GM19099 (cell line): ENCODE measurements around the gene PRDM16.

Experiments used
- POLR2A ChIP-seq: IDR thresholded peaks from 3 replicates; pipeline ENCODE4 v1.6.1; 2011; ENCODE audit warnings: low read depth; ENCODE audit not compliant: insufficient read length; ENCODE audit errors: extremely low read depth

Gene PRDM16

DNA sequence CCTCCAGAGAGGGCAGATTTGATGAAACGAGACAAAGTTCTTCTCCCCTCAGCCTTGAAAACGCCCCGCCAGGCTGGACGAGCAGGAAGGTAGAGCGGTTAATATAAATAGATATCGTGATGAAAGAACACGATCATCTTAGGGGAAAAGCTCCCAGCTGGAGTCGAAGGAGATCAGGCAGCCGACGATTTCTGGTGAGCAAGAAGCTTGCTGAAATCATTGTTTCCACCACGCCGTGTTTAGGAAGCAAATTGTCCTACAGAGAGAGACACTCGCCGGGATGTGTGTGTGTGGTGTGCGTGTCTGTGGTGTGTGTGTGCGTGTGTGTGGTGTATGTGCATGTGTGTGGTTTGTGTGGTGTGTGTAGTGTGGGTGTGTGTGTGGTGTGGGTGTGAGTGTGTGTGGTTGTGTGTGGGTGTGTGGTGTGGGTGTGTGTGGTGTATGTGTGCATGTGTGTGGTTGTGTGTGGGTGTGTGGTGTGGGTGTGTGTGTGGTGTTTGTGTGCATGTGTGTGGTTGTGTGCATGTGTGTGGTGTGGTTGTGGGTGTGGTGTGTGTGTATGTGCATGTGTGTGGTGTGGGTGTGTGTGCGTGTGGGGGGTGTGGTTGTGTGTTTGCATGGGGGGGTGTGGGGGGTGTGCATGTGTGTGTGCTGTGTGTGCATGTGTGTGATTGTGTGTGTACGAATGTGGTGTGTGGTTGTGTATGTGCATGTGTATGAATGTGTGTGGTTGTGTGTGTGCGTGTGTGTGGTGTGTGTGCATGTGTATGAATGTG is 340.6 kb downstream of the PRDM16 start:
- TF ChIP-seq POLR2A, result no peak

DNA sequence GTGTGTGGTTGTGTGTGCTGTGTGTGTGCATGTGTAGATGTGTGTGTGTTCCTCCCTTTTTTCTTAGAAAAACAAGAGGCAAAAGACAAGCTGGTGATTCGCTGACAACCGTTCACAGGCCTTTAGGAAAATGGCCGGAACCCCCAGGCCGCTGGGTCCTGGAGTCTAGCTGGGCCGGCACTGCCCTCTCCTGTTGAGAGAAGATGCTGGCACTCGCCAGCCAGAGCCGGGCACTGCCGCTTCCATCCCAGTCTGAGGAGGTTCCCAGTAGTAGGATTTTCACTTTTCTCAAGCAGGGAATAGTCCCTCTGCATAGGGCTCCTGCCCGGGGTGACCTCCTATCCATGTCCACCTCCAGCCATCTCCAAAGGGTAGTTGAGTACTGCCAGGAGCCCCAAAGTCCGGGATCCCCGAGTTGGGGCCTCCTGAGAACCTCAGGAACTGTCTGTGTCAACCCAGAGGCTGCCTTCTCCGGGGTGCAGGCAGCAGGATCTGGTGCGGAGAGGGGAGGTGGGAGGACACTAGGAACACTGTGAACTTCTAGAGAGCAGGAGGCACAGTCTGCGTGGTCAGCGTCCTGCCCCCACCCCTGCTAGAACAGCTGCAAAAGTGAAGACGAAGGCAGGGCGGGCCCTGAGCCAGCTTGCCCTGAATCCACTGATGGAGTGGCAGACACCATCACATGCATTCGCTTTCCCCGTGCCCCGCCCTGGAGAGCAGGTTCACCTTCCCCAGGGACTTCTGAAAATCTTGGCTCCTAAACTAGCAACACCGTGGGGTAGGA is 341.3 kb downstream of the PRDM16 start:
- TF ChIP-seq POLR2A, result no peak

DNA sequence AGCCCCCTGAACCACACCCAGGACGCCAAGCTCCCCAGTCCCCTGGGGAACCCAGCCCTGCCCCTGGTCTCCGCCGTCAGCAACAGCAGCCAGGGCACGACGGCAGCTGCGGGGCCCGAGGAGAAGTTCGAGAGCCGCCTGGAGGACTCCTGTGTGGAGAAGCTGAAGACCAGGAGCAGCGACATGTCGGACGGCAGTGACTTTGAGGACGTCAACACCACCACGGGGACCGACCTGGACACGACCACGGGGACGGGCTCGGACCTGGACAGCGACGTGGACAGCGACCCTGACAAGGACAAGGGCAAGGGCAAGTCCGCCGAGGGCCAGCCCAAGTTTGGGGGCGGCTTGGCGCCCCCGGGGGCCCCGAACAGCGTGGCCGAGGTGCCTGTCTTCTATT is 342.8 kb downstream of the PRDM16 start:
- TF ChIP-seq POLR2A, result no peak

DNA sequence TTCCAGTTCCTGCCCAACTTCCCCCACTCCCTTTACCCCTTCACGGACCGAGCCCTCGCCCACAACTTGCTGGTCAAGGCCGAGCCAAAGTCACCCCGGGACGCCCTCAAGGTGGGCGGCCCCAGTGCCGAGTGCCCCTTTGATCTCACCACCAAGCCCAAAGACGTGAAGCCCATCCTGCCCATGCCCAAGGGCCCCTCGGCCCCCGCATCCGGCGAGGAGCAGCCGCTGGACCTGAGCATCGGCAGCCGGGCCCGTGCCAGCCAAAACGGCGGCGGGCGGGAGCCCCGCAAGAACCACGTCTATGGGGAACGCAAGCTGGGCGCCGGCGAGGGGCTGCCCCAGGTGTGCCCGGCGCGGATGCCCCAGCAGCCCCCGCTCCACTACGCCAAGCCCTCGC is 343.4 kb downstream of the PRDM16 start:
- TF ChIP-seq POLR2A, result no peak

DNA sequence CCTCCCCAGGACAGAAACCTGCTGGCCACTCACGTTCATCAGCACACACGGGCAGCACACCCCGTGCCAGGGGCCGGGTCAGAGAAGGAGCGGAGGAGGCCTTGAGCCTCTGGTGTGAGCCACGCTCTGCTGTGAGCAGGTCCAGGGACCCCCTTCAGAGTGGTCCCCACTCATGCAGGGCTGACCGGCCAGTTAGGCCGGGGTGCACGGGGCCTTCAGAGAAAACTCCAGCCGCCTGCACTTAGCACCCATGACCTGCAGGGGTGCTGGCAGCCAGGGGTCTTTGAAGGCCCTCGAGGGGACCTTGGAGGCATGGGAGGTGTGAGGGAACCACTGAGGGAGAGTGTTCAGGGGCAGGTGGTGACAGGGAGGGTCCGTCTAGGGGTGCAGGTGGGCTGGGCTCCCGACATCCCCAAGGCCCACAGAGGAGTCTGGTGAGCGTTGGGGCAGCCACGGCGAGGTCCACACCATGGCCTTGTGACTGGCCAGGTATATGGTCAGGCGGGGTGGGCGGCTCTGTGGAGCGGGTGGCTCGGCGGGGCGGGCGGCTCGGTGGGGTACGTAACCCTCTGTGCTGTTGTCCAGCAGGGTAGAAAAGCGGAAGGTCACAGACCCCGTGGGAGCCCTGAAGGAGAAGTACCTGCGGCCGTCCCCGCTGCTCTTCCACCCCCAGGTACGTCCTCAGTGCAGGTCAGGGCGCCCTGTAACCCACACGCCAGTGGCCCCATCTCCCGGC is 345.1 kb downstream of the PRDM16 start:
- no peak for TF ChIP-seq POLR2A

DNA sequence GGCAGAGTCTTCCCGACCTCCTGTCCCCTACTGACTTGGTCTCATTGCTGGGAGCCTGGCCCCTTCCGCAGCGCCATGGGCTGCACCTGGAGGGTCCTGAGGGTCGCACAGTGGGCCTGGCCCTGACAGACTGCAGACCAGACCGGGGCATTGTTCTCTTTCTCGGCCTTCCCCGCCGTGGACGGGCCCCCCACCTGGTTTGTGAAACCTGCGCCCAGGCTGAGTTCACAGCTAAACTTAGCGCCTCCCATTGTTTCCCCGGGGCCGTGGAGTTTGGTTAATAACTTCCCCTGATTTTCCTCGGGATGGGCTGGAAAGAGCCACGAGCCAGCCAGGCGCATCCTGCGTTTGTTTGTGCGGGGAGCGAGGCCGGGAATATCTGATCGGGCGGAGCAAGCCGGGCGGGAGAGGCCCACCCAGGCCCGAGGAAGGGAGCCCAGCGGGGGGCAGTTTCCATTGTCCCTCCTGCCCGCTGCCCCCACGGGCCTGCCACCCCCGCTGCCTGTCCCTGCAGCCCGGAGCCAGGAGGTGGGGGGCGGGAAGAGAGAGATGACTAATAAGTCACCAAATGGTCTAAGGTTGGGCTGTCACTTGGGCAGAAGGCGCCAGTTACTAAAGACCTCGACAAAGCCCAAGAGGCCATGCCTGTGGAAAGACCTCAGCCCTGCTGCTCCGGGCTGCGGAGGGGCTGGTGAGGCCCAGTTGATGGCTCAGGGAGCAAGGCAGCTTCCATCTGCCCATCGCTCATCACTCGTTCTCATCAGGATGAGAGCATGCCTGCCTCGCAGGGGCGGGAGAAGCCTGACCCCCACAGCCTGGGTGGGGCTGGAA is 346.5 kb downstream of the PRDM16 start:
- no peak for TF ChIP-seq POLR2A

DNA sequence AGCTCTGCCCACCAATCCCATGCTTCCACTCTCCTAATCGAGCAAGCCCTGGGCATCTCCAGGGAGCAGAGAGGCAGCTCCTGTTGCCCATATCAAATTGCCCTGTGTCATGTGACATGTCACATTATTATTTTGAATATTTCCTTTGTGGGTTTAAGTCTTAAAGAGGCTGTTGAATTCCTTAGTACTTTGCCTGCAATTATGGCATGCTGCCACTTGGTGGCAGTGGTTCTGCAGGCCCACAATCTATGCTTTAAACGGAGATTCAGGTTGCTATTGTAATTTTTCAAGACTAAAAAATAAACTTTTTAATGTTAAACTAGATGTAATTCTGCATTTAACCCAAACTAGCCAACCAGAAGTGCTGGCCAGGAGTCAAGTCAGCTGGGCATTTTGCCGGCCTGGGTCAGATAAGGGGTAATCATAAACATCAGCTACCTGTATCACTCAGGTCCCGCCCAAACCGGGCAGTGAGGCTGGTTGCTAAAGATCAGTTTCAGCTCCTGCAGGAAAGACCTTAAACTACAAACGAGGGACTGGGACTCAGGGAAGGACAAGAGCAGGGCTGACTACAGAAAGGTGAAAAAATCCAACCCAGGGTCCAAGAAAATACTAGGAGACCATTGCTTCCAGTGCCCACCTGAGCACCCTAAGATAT is 348.2 kb downstream of the PRDM16 start:
- TF ChIP-seq POLR2A, result no peak

DNA sequence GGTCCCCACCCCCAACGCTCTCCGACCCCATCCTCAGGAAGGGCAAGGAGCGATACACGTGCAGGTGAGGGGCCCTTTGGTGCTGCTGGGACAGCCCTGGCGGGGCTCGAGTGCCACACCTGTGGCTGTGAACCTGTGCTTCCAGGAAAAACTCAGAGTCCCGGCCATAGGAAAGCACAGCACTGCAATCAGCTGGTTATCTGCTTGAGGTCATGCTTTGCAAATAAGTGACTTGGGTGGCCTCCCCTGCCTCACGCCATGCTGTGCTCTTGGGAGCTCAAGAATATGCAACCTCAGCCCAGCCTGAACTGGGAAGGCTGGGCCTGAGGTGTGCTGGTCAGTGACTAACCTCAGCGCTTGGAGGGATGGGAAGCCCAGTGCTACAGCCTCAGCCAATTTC is 348.9 kb downstream of the PRDM16 start:
- no peak for TF ChIP-seq POLR2A

DNA sequence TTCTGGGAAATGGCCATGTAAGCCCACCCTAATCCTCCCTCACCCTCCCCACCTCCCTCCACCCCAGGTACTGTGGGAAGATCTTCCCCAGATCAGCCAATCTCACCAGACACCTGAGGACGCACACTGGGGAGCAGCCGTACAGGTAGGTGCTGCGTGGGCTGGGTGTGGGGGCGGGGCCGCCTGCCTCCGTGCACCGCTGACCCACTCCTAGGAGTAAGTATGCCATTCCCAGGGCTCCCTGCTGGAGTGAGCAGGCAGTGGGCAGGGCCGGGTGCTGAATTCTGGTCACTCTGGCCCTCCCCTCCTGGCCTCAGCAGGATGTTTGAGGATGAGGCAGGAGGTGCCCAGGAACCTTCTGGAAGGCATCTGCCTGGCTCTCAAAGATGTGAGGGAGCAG is 349.6 kb downstream of the PRDM16 start:
- TF ChIP-seq POLR2A, result no peak

DNA sequence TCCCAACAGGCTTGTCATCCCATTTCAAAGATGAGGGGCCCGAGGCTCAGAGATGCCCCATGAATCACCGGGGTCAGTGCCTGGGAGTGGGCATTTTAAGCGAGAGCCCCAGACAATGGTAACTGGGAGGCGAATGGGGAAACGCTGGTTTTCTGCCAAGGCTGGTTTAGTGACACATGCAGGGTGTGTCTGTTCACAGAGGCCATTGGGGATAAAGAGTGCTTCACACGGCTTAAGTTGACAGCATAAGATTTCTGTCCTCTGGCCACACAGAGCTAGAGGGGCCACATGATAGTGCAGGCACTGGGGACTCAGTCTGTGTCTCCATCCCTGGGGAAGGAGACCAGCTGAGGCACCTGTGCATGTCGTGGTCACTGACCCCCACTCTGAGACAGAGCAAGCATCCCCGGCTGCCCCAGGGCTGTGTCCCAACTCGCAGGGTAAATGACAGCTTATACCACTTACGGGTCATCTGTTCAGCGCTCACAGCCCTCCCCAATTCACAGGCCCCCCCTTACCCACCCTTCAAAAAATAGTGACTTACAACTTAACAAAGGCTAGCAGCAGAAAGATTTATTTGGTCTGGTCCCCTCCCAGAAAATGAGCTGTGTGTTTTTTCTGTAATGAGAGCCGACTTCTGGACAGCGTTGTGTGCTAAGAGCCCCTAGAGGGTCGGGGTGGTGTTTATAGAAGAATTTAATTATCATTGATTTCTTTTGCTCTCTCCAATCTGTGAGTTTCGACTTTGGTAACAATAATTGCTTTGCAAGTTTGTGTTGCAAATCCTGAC is 350.6 kb downstream of the PRDM16 start:
- no peak for TF ChIP-seq POLR2A

DNA sequence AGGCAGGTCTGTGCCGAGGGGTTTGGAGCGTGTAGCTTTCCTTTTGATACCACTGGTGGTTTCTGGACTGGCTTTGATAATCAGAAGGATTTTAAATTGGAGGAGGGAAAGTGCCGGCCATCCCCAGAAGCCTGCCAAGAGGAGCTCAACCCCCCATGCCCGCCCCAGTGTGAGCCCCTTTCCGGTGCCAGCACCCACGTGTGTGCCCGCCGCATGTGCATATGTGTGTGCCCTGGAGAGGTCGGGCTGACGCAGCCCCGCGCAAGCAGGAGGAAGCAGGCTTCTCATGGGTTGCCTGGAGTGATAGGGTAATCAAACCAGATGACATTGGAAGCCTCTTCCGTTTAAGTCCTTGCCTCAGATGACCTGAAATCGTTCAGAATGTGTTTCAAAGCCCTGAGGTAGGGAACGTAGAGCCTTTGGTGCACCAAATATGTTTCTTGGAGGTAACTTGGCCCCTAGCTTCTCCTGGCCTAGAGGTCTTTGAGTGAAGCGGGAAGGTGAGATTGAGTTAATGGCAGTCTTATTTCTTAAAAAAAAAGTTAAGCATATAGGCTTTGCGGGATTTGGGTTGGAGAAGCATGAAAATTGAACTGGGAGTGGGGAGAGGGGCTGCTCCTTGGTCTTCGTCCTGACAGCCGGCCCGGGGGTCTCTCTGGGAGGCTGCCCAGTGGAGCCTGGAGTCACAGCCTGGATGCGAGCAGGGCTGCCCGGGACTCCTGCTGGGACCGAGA is 351.4 kb downstream of the PRDM16 start:
- TF ChIP-seq POLR2A, result no peak

DNA sequence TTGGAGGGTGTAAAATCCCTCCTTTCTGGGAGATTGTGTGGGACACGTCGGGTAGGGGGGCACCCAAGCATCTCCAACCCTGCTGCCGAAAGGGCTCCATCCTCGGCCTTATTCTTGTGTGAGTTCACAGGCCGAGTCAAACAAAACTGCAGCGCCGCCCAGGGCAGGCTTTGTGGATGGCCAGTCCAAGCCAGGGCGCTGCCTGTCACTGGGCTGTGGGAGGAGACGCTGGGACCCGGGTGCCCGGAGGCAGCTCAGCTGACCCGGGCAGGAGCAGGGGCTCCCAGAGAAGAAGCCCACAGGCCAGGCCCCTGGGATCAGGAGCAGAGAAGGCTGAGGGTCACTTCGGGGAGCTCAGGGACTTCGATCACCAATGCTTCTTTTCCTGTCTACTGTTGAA is 353.6 kb downstream of the PRDM16 start:
- no peak for TF ChIP-seq POLR2A
